GM13977 (cell line): ENCODE results near the gene EIF4E1B.

ENCODE experiments used
- DNase-seq: peaks from one replicate; pipeline ENCODE4 v3.0.0; 2012; ENCODE audit warnings: low spot score
- in situ Hi-C: fragments of 300-500 bp; cut with MboI; formaldehyde crosslinking; loops from one replicate; pipeline ENCODE4 v1.12.0; 2022; ENCODE audit warnings: low sequenced_read_pairs, low pct_unique_long_range_greater_than_20kb, mixed read lengths, inconsistent platforms; ENCODE audit not compliant: unreplicated experiment
- TF ChIP-seq, protein P1 (sequence below): IDR thresholded peaks from 2 replicates; pipeline ENCODE4 v1.5.1; 2012; ENCODE audit warnings: mild to moderate bottlenecking, control low read depth; ENCODE audit not compliant: insufficient read depth; ENCODE audit errors: extremely low read depth, missing control alignments

EIF4E1B gene

DNA sequence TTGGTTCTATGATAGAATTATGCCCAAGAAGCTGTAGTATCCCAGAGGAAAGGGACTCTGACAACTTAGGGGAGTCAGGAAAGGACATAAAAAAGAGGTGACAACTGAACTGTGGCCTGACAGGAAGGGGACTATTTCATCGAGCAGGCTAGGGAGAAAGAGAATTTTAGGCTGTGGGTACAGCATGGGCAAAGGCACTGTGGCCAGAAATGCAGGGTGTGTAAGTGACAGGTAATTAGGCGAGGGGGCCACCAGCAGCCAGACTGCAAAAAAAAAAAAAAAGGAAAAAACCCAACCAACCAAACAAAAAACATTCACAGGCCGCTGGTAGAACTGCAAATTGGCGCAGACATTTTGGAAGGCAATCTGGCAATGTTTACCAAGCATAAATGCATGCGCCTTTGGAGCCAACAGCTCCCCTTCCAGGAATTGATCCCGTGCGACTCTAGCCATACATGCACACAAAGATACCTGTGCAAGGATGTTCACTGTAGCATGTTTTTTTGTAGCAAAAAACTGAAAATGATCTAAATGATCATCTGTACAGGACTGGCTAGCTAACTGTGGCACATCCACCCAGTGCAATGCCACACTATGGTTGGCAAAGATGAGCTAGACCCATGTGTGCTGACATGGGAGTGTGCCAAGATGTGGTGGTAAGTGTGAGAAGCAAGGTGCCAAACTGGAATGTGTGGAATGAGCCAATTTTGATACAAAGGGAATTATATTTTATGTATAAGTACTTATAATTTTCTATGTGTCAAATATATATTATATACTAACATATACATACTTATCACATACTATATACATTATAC, 1.1 kb downstream of the EIF4E1B start:
- TF ChIP-seq, protein P1, sequence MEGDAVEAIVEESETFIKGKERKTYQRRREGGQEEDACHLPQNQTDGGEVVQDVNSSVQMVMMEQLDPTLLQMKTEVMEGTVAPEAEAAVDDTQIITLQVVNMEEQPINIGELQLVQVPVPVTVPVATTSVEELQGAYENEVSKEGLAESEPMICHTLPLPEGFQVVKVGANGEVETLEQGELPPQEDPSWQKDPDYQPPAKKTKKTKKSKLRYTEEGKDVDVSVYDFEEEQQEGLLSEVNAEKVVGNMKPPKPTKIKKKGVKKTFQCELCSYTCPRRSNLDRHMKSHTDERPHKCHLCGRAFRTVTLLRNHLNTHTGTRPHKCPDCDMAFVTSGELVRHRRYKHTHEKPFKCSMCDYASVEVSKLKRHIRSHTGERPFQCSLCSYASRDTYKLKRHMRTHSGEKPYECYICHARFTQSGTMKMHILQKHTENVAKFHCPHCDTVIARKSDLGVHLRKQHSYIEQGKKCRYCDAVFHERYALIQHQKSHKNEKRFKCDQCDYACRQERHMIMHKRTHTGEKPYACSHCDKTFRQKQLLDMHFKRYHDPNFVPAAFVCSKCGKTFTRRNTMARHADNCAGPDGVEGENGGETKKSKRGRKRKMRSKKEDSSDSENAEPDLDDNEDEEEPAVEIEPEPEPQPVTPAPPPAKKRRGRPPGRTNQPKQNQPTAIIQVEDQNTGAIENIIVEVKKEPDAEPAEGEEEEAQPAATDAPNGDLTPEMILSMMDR: no peak
- in situ Hi-C loops: no loop called here
- DNase-seq: no peak

- in situ Hi-C loops: no loop called here
- DNase-seq: no peak
- TF ChIP-seq, protein P1: no peak
Observed at GRCh38 chr5:176632745-176633144, 2.3 kb downstream of the EIF4E1B start.

DNA sequence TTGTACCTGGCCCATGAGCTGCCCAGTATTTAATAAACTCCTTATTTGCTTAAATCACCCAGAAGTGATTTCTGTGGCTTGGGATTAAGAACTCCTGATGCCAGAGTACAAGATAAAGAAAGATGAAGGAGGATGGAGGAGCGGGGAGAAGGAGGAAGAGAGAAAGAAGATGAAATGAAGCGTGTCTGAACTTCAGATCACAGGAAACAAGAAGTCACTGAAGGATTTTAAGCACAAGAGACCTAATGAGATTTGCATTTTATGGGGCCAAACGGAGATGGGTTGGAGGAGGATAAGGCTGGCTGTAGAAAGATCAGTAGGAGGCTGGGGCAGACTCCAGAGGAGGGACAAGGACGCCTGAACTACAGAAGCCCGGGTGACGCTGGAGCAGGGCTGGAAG, 3.1 kb downstream of the EIF4E1B start:
- in situ Hi-C loops: no loop called here

GRCh38 chr5:176636426-176636825, 6.0 kb downstream of the EIF4E1B start:
- in situ Hi-C loops: no loop called here

More for the DNA sequence above, 3.1 kb downstream of the EIF4E1B start:
- no peak for DNase-seq
- TF ChIP-seq, protein P1: no peak

GRCh38 chr5:176637556-176637955, 7.1 kb downstream of the EIF4E1B start:
- DNase-seq: no peak
- TF ChIP-seq, protein P1: no peak
- in situ Hi-C loops: no loop called here

More at GRCh38 chr5:176636426-176636825, 6.0 kb downstream of the EIF4E1B start:
- DNase-seq: no peak
- TF ChIP-seq, protein P1: no peak

- no peak for DNase-seq
- in situ Hi-C loops: no loop called here
Observed at GRCh38 chr5:176638437-176638836, 8.0 kb downstream of the EIF4E1B start.

More at GRCh38 chr5:176638437-176638836, 8.0 kb downstream of the EIF4E1B start:
- TF ChIP-seq, protein P1: no peak
